Measurements from ENCODE around the gene ZNF592. TPM values are rescaled to one million over a fixed set of nuclear protein-coding genes. Genes with fewer than 3 reads are reported as not detected.

Gene ZNF592
- total RNA-seq, 6 donors from 2014 or later, result 22.5 to 35.2 (median 26.7) TPM

DNA sequence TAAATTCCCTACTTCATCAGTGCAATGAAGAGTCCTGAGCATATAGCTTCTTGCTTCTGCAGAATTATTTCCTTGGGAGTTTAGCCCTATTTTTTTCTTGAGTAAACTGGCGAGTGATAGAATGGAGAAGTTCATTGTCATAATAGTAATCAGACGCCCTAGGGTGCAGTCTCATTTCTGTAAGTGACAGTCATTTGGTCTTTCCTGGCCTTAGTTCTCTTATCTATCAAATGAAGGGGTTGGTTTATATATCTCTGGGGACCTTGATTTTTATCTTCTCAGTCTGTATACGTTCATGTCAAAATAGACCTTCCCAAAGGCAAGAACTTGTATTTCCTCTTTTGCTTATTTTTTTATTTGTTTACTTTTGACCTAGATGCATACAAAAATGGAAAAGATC lies 58.8 kb downstream of the ZNF592 start:
- Histone ChIP-seq H3K4me1 (peaks cover 0 to 10% (median 0%) of the 10 kb centered on the region in 4 donors), H3K4me3 (no peak overlapping the region), H3K27ac (no peak overlapping the region), H3K27me3 (no peaks in the 10 kb centered on the region), H3K36me3 (peaks cover 0 to 30% (median 17%) of the 10 kb centered on the region in 4 donors), H3K9me3 (no peaks in the 10 kb centered on the region)
- no peak for TF ChIP-seq EP300 (IDR thresholded peaks at IDR 0.05)
- no peak for TF ChIP-seq POLR2AphosphoS5 (IDR thresholded peaks at IDR 0.05)
- TF ChIP-seq CTCF (IDR thresholded peaks at IDR 0.05), result no peak
- TF ChIP-seq POLR2A (IDR thresholded peaks at IDR 0.05), result no peak
- DNase-seq, result no peak
- 54 to 64% methylated on average over 3 of the region's 3 CpGs for WGBS, 2 donors
- ATAC-seq (ENCODE audit: low FRiP score in 2 of 2), result no peak

GRCh38 chr15:84810073-84810840 lies 61.9 kb downstream of the ZNF592 start:
- H3K4me3 ChIP-seq, result no peak overlapping the region
- DNase-seq, result no peak
- peaks cover 0 to 7% (median 0%) of the 10 kb centered on the region in 4 donors for H3K4me1 ChIP-seq
- no peak overlapping the region for H3K27ac ChIP-seq
- no peaks in the 10 kb centered on the region for H3K9me3 ChIP-seq
- TF ChIP-seq CTCF (IDR thresholded peaks at IDR 0.05) (no peak), POLR2A (IDR thresholded peaks at IDR 0.05) (no peak), POLR2AphosphoS5 (IDR thresholded peaks at IDR 0.05) (no peak), EP300 (IDR thresholded peaks at IDR 0.05) (no peak)
- WGBS, 2 donors, result 89 to 95% methylated on average over 6 to 7 of the region's 7 CpGs
- H3K27me3 ChIP-seq, result no peaks in the 10 kb centered on the region
- no peak for ATAC-seq (ENCODE audit: low FRiP score in 2 of 2)
- peaks cover 0 to 3% (median 0%) of the 10 kb centered on the region in 4 donors for H3K36me3 ChIP-seq

DNA sequence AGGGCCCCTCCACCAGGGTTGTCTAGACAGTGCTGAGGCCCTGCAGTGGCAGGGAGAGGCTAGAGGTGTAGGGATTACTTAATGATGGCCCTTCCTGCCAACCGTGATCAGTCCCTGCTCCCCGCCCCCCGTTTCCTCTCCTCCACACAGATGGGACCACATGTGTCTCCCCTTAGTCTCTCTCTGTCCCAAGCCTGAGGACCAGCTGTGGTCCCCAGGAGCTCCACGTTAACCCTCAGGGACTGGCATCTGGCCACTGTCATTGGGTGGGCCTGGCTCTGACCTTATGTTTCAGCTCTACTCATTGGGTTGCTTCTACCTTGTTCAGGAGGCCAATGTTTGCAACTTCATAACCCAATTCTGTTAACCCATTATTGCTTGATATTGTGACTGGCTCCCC lies 62.8 kb downstream of the ZNF592 start:
- Histone ChIP-seq H3K4me1 (peaks cover 0 to 7% (median 0%) of the 10 kb centered on the region in 4 donors), H3K27me3 (no peaks in the 10 kb centered on the region), H3K4me3 (no peak overlapping the region), H3K36me3 (peaks cover 0 to 2% (median 0%) of the 10 kb centered on the region in 4 donors), H3K27ac (no peak overlapping the region), H3K9me3 (no peaks in the 10 kb centered on the region)
- ATAC-seq (ENCODE audit: low FRiP score in 2 of 2), result no peak
- TF ChIP-seq CTCF (IDR thresholded peaks at IDR 0.05) (no peak), POLR2AphosphoS5 (IDR thresholded peaks at IDR 0.05) (no peak), EP300 (IDR thresholded peaks at IDR 0.05) (no peak), POLR2A (IDR thresholded peaks at IDR 0.05) (no peak)
- no peak for DNase-seq
- 75 to 80% methylated on average over 4 of the region's 4 CpGs for WGBS, 2 donors

DNA sequence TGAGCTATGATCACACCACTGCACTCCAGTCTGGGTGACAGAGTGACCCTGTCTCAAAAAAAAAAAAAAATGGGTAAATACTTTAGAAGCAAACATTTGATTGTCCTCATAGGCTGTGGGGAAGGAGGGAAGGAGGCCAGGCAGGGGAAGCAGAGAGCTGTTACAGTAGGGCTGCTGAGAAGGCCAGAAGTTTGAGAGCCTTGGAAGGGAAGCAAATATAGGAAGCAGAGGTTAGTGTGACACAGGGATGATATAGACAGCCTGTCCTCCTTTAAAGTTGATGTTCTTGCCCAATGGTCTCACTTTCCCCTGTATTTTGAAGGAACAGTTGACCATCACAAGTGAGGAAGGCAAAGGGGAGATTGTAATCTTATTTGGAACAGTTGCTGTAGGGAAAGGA lies 63.4 kb downstream of the ZNF592 start:
- no peaks in the 10 kb centered on the region for H3K27me3 ChIP-seq
- H3K36me3 ChIP-seq, result no peaks in the 10 kb centered on the region
- H3K4me1 ChIP-seq, result peaks cover 2 to 11% (median 3%) of the 10 kb centered on the region in 4 donors
- H3K4me3 ChIP-seq, result no peak overlapping the region
- H3K27ac ChIP-seq, result no peak overlapping the region
- ATAC-seq (ENCODE audit: low FRiP score in 2 of 2) (peak in 1 of 2 donors; percentile 47), DNase-seq (no peak)
- H3K9me3 ChIP-seq, result no peaks in the 10 kb centered on the region
- TF ChIP-seq POLR2AphosphoS5 (IDR thresholded peaks at IDR 0.05), result no peak
- peak in 1 of 4 donors; percentile 30 for TF ChIP-seq EP300 (IDR thresholded peaks at IDR 0.05)

DNA sequence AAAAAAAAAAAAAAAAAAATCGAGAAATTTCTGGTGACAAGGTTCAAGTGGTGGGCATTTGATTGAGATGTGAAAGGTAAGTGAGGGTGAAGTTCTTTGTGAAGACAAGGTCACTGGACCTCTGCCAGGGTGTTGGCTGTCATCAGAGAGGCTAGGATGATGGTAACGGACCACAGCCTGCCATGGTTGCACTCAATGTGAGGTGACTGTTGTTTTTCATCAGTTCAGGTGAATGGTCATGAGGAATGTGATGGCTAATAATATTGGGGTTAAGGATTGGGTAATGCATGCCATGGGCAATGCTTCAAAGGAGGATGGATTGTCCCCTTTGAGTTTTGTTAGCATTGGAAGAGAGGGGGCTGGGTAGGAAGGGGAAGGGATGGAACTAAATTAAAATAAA lies 64.5 kb downstream of the ZNF592 start:
- DNase-seq (no peak), ATAC-seq (ENCODE audit: low FRiP score in 2 of 2) (no peak)
- H3K4me1 ChIP-seq, result peaks cover 10 to 15% (median 12%) of the 10 kb centered on the region in 4 donors
- H3K9me3 ChIP-seq, result no peaks in the 10 kb centered on the region
- 82 to 89% methylated on average over 2 of the region's 2 CpGs for WGBS, 2 donors
- no peaks in the 10 kb centered on the region for H3K27me3 ChIP-seq
- no peak overlapping the region for H3K27ac ChIP-seq
- H3K4me3 ChIP-seq, result no peak overlapping the region
- H3K36me3 ChIP-seq, result no peaks in the 10 kb centered on the region
- TF ChIP-seq POLR2AphosphoS5 (IDR thresholded peaks at IDR 0.05) (no peak), CTCF (IDR thresholded peaks at IDR 0.05) (no peak), EP300 (IDR thresholded peaks at IDR 0.05) (no peak), POLR2A (IDR thresholded peaks at IDR 0.05) (no peak)

Measured in upper lobe of left lung (tissue), 6 donors.